Measurements from ENCODE around the gene MED10.
A peak's percentile ranks its signal among the peaks of the same experiment; 100 is the strongest.

MED10 gene

DNA sequence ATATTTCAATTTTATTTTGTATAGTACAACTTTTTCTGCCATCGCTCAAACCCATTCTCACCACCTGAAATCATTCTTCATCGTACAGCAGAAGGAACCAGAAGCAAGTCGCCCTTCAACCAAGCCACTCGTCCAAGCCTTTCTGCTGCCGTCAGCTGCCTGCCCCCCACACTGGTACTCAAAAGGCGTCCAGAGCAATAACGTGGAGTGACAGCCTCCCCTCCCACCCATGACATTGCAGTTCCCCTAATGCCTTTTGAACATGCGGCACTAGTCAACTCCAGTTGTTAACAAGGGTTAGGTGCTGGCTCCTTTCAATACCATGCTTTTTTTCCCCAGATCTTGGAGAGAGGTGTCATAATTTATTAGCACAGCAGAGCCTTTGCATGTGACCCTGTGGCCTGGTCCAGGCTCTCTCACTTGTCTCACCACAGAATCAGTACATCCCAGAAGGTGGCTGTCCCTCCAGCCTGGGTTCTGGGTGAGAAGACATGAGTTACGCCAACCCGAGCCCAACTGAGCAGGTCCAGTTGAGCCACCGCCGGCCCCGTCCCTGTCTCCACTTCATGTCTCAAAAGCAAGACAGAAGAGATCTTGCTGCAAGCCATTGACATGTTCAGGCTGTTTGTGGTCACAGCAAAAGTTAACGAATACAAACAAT, 20.4 kb upstream of the MED10 start:
- no peak for DNase-seq

GRCh38 chr5:6397536-6398269, 19.4 kb upstream of the MED10 start:
- no peak for DNase-seq

GRCh38 chr5:6396836-6397535, 18.6 kb upstream of the MED10 start:
- DNase-seq, result no peak

DNA sequence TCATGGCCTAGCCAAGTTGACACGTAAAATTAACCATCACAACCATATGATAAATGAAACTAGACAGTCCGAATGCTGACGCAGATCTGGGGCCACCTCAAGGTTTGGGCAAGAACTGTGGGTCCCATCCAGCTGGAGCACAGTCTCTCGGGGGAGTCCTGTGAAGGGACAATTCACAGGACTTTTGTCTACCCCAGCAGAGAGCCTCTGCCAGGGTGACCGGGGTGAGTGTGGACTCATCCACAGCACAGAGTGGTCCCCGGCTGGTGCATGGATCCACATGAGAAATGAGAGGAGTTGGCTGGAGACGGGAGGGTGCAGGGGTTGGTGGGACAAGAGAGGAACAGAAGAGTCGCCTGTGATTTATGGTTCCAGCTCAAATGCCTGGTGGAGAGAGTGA, 17.7 kb upstream of the MED10 start:
- DNase-seq, result no peak

DNA sequence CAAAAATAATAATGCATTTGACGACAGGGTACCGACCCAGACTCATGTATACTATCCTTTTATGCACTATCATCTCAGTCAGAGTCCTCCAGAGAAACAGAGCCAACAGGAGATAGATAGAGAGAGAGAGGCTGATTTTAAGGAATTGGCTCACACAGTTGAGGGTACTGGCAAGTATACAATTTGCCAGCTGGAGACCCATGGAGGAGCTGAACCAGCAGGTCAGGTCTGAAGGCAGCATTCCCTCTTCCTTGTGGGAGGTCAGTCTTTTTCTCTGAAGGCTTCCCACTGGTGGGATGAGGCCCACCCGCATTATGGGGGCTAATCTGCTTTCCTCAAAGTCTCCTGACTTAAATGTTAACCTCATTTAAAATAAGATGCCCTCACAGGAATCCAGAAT, 17.3 kb upstream of the MED10 start:
- DNase-seq, result no peak

DNA sequence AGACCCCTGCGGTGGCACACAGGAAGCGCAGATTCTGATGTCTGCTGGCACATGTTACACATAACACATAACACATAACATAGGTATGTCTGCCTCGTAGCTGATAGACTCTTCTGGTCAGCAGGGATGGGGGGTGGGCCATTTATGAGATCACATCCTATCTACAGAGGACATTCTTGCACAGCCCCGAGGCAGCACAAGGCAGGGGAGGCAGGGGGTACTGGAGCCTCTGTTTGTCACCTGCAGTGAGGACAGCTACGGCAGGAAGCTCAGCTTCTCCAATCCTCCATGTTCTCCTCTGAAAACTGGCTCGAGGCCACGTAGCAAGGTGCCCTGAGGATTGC, 16.7 kb upstream of the MED10 start:
- DNase-seq, result no peak

DNA sequence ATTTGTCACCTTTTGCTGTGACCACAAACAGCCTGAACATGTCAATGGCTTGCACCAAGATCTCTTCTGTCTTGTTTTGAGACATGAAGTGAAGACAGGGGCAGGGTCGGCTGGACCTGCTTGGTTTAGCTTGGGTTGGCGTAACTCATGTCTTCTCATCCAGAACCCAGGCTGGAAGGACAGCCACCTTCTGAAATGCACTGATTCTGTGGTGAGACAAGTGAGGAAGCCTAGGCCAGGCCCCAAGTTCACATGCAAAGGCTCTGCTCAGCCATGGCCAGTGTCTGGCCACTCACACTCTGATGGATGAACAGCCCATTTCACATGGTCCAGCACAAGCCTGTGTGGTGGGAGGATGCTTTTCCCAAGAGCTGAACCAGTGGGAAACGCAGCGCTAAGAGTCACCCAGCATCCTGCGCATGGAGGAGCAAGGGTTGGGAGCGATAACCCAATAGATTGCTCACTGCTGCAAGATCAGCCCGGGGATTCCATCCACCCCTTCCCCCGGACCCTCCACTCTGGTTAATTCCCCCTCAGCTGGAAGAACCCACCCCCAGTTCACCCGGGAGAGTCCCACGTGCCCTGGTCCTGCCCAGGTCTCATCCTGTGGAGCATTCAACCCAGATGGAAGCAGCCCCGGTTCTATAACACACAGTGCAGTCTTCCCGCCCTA, 16.2 kb upstream of the MED10 start:
- DNase-seq, result no peak

DNA sequence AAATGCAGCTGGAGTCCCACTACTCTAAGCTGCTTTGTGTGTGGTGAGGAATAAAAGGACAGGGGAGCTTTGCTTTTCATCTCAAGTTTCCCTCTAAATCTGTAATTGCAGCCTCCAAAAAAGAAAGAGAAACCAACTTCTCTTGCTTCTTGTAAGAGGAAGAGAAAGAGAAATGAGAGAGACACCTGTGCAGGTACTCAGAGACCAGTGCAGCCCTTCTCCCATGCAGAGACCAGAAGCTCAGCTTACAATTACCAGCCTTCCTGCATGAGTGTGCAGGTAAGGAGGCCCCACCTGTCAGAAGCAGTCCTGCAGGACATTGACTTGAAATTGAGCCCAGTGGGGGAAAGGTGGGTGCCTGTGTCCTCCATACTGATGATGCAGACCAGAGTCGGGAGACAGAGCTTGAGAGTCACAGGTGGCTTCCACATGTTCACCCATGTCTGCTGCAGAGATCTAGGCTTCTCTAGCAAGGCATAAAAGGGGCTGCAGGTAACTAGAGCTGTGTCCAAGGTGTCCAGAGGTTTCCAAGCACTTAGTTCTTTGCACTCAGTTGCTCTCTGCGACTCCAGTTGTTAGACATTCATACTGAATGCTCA, 15.3 kb upstream of the MED10 start:
- DNase-seq, result no peak

DNA sequence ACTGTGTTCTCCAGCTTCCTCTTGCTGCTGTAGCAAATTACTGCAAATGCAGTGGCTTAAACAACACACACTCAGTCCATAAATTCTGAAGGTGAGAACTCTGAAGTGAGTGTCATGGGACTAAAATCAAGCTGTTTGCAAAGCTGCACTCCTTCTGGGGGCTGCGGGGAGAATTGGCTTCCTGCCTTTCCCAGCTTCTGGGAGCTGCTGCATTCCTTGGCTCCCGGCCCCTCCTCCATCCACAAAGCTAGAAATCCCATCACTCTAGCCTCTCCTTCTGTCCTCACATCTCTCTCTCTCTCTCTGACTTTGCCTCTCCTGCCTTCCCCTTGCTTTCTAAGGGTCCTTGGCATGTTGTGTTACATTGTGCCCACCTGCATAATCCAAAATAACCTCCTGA, 14.2 kb upstream of the MED10 start:
- no peak for DNase-seq

- DNase-seq, result no peak
These were observed 12.8 kb upstream of the MED10 start for GRCh38 chr5:6391151-6391550.

GRCh38 chr5:6389946-6390530, 11.7 kb upstream of the MED10 start:
- DNase-seq, result no peak

DNA sequence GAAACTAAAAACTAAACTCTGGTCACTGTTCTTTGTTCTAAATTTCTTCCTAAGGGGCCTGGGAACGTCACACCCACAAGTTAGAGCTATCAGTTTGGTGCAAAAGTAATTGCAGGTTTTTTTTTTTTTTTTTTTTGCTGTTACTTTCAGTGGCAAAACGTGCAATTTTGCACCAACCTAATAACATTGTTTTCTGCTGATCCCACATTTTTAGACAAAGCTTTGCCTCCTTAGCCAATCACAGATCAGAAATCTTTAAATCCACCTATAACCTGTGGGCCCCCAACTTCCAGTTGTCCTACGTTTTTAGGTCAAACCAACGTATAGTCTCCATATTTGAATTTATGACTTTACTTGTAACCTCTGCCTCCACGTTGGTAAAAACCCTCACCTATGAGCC, 11.1 kb upstream of the MED10 start:
- DNase-seq, result no peak

- no peak for DNase-seq
These were observed 9.6 kb upstream of the MED10 start for GRCh38 chr5:6387970-6388369.

GRCh38 chr5:6386271-6386670, 7.9 kb upstream of the MED10 start:
- DNase-seq, result no peak

GRCh38 chr5:6384856-6385255, 6.5 kb upstream of the MED10 start:
- DNase-seq, result no peak

GRCh38 chr5:6383376-6383775, 5.0 kb upstream of the MED10 start:
- DNase-seq, result no peak

DNA sequence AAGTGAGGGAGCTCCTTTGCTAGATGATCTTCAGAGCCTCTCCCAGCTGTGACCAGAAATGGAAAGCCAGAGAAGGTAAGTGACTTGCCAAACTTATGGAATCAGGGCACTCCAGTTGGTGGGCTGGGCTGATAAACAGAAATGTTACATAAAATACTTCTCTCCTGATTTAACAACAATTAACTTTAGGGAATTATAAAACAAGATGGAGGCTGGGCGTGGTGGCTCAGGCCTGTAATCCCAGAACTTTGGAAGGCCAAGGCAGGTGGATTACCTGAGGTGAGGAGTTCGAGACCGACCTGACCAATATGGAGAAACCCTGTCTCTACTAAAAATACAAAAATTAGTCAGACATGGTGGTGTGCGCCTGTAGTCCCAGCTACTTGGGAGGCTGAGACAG, 899 bp upstream of the MED10 start:
- DNase-seq, result no peak

DNA sequence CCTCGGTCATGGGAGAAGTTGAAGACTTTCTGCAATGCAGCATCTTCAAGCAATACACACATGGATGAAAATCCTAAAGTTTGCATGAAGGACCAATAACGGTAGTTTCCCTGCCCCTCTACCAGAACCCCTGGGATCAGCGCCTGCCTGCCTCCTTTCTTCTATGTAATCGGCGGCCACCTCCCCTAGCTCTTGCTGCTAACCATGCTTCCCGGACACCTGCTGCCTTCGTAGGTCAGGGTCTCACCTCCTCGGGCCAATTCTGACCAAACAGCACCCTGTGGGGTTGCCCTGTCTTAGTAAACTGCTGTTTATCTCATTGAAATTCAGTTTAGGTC, 388 bp upstream of the MED10 start:
- no peak for DNase-seq

DNA sequence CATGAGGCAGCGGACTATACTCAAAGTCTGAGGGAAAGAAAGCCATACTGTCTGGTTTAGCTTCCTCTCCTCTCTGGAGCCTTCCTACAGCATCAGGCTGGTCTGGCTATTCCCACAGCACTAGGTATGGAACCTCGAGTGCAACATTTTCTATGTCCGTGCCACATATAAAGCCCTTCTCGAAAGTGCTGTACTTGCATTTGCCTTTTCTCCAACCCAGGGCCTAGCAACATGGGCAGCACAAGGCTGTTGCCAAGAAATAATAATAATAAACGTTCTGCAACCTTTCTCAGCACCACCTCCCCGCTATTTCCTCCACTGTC, 804 bp downstream of the MED10 start:
- DNase-seq, result no peak

- peak; percentile 56 for DNase-seq
These were observed 1.3 kb downstream of the MED10 start for GRCh38 chr5:6376974-6377520.

DNA sequence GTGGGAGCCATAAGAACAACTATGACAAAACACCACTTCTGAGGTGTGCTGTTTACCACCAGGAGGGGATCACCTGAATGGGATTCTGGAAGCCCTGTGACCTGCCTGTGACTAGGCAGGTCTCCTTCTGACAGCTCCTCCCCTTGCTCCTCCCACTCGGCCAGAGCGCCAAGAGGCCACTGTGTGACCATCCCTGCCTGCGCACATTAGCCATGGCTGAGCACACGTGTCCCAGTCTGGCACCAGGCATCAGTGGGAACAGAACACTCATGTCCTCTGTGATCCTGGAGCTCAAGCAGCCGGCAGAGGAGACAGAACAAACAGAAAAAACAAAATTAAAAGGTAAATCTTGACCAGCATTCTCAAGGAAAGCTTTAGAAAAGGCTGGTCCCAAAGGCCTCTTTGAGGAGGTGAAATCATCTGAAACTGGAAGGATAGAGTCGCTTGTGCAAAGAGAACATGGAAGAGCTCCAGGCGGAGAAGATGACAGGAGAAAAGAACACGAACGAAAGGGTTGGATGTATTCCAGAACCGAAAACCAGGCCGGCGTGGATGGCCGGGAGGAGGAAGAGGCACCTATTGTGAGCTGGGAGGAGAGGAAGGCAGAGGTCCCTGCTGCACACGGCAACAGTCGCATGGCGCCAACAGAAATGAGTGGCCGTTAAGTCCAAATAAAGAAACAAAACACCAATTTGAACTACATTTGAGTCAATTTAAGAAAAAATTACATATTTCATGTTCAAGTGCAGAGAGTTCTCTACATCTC, 5.1 kb downstream of the MED10 start:
- DNase-seq, result no peak

Data from activated CD4-positive, alpha-beta T cell treated with anti-CD3 and anti-CD28 coated beads, Interleukin-2, Interleukin-6, amounts not matched to agents 100 ng/mL and 50 ng/mL, durations not matched to agents 16 hours and 8 hours (primary cell).